H1 (cell line): ENCODE measurements around the gene THEMIS. TPM values are rescaled to one million over a fixed set of nuclear protein-coding genes. Genes with fewer than 3 reads are reported as not detected.

ENCODE experiments used
- BACH1 ChIP-seq: IDR thresholded peaks from 2 replicates; pipeline ENCODE4 v1.6.1; 2012; ENCODE audit warnings: low read length, improper control_type of control experiment
- GTF2F1 ChIP-seq: IDR thresholded peaks from 2 replicates; pipeline ENCODE4 v1.6.1; 2012; ENCODE audit warnings: low read depth, low read length, improper control_type of control experiment, borderline replicate concordance
- NRF1 ChIP-seq: IDR thresholded peaks from 2 replicates; pipeline ENCODE4 v1.6.1; 2011; ENCODE audit warnings: mild to moderate bottlenecking, low read depth, low read length, improper control_type of control experiment
- polyA plus RNA-seq, 7 experiments: library from polyadenylated mRNA; depleted of rRNA in 3 of 7; stranded (reverse) in 5 of 7; unstranded in 2 of 7; fragments of >200 nt in 5 of 7; fragments of 200-250 nt in 2 of 7; gene quantifications; 1 replicate in 5 of 7; 2 replicates in 1 of 7; 4 replicates in 1 of 7; pipeline versions ENCODE4 v1.2.1 to v1.2.3, GENCODE V29; 2011 to 2013; ENCODE audit warnings: missing spikeins in 2 of 7, mixed read lengths in 2 of 7
- total RNA-seq: library from RNA; stranded (reverse); fragmentation: NEBNext Ultra II Directional; extraction: Animal tissue kit (Norgen Biotek cat#: 25700); gene quantifications from 2 replicates; pipeline ENCODE4 v1.2.1, GENCODE V29; 2021
- TF ChIP-seq, protein P1 (sequence below): fragments of 300-600 bp; sonication (generic); IDR thresholded peaks from 2 replicates; pipeline ENCODE4 v1.7.1; 2012; ENCODE audit warnings: low read length, moderate library complexity, mild to moderate bottlenecking, inconsistent platforms; ENCODE audit not compliant: insufficient replicate concordance

THEMIS gene
- total and polyA plus RNA-seq, 2 of the 8 experiments (the other 6 are each of a cell fraction or from before 2014, with no cell fraction given), result not detected

DNA sequence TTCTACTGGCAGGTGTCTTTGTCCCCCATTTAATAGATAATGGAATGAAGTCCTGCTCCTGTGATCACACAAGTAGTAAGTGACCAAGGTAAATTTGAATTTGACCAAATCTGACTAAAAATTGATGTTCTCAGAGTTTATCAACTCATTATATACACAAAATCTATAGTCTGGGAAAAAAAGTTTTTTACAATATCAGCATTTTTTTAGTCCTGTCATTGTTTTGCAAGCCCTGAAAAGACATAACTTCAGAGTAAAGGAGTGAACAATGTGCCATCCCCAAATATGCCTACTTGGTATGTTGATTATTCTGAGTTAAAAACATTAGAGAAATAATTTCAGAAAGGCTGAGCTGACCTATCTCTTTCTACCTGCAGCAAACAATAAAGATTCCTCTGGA is 209.7 kb downstream of the THEMIS start (continued):
- TF ChIP-seq, protein P1, sequence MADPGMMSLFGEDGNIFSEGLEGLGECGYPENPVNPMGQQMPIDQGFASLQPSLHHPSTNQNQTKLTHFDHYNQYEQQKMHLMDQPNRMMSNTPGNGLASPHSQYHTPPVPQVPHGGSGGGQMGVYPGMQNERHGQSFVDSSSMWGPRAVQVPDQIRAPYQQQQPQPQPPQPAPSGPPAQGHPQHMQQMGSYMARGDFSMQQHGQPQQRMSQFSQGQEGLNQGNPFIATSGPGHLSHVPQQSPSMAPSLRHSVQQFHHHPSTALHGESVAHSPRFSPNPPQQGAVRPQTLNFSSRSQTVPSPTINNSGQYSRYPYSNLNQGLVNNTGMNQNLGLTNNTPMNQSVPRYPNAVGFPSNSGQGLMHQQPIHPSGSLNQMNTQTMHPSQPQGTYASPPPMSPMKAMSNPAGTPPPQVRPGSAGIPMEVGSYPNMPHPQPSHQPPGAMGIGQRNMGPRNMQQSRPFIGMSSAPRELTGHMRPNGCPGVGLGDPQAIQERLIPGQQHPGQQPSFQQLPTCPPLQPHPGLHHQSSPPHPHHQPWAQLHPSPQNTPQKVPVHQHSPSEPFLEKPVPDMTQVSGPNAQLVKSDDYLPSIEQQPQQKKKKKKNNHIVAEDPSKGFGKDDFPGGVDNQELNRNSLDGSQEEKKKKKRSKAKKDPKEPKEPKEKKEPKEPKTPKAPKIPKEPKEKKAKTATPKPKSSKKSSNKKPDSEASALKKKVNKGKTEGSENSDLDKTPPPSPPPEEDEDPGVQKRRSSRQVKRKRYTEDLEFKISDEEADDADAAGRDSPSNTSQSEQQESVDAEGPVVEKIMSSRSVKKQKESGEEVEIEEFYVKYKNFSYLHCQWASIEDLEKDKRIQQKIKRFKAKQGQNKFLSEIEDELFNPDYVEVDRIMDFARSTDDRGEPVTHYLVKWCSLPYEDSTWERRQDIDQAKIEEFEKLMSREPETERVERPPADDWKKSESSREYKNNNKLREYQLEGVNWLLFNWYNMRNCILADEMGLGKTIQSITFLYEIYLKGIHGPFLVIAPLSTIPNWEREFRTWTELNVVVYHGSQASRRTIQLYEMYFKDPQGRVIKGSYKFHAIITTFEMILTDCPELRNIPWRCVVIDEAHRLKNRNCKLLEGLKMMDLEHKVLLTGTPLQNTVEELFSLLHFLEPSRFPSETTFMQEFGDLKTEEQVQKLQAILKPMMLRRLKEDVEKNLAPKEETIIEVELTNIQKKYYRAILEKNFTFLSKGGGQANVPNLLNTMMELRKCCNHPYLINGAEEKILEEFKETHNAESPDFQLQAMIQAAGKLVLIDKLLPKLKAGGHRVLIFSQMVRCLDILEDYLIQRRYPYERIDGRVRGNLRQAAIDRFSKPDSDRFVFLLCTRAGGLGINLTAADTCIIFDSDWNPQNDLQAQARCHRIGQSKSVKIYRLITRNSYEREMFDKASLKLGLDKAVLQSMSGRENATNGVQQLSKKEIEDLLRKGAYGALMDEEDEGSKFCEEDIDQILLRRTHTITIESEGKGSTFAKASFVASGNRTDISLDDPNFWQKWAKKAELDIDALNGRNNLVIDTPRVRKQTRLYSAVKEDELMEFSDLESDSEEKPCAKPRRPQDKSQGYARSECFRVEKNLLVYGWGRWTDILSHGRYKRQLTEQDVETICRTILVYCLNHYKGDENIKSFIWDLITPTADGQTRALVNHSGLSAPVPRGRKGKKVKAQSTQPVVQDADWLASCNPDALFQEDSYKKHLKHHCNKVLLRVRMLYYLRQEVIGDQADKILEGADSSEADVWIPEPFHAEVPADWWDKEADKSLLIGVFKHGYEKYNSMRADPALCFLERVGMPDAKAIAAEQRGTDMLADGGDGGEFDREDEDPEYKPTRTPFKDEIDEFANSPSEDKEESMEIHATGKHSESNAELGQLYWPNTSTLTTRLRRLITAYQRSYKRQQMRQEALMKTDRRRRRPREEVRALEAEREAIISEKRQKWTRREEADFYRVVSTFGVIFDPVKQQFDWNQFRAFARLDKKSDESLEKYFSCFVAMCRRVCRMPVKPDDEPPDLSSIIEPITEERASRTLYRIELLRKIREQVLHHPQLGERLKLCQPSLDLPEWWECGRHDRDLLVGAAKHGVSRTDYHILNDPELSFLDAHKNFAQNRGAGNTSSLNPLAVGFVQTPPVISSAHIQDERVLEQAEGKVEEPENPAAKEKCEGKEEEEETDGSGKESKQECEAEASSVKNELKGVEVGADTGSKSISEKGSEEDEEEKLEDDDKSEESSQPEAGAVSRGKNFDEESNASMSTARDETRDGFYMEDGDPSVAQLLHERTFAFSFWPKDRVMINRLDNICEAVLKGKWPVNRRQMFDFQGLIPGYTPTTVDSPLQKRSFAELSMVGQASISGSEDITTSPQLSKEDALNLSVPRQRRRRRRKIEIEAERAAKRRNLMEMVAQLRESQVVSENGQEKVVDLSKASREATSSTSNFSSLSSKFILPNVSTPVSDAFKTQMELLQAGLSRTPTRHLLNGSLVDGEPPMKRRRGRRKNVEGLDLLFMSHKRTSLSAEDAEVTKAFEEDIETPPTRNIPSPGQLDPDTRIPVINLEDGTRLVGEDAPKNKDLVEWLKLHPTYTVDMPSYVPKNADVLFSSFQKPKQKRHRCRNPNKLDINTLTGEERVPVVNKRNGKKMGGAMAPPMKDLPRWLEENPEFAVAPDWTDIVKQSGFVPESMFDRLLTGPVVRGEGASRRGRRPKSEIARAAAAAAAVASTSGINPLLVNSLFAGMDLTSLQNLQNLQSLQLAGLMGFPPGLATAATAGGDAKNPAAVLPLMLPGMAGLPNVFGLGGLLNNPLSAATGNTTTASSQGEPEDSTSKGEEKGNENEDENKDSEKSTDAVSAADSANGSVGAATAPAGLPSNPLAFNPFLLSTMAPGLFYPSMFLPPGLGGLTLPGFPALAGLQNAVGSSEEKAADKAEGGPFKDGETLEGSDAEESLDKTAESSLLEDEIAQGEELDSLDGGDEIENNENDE, result no peak
- TF ChIP-seq GTF2F1 (no peak), NRF1 (no peak), BACH1 (no peak)
